ENCODE measurements around the gene PIEZO1. TPM values are rescaled to one million over a fixed set of nuclear protein-coding genes. Genes with fewer than 3 reads are reported as not detected.

Gene PIEZO1
- total RNA-seq, 2 donors from 2014 or later: 55.7 to 128 TPM

GRCh38 chr16:88767546-88768070 is 17.4 kb downstream of the PIEZO1 start:
- ATAC-seq: no peak
- no peak for DNase-seq (ENCODE audit: low spot score in 2 of 2)
- no peaks in the 10 kb centered on the region for H3K9me3 Mint-ChIP-seq
- no peaks in the 10 kb centered on the region for H3K36me3 Mint-ChIP-seq
- H3K27ac Mint-ChIP-seq: no peak overlapping the region

DNA sequence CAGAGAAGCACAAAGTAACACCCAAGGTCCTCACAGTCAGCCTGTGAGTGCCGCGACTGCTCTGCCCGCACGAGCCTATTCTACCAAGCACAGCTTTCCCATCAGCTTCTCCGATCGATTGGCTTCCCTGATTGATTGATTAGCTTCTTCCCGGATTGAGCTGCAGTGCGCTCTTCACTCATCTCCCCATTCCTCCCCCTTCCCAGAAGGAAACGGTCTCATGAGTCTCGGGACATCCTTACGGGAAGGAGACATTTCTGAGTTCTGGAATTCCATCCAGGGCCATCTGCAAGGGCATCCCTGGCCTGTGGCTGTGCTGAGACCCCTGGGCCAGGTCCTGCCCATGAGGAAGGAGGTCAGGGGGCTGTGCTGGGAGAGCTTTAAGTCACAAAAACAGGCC is 18.0 kb downstream of the PIEZO1 start:
- no peak for ATAC-seq
- no peak overlapping the region for H3K27ac Mint-ChIP-seq
- no peaks in the 10 kb centered on the region for H3K36me3 Mint-ChIP-seq
- DNase-seq (ENCODE audit: low spot score in 2 of 2): no peak
- no peaks in the 10 kb centered on the region for H3K9me3 Mint-ChIP-seq

- DNase-seq (ENCODE audit: low spot score in 2 of 2): no peak
- Mint-ChIP-seq H3K36me3 (no peaks in the 10 kb centered on the region), H3K9me3 (no peaks in the 10 kb centered on the region), H3K27ac (no peak overlapping the region)
- ATAC-seq: peak in 1 of 2 donors; percentile 19
Measured at GRCh38 chr16:88764913-88765349, 20.1 kb downstream of the PIEZO1 start.

GRCh38 chr16:88764080-88764479 is 20.9 kb downstream of the PIEZO1 start:
- H3K36me3 Mint-ChIP-seq: no peaks in the 10 kb centered on the region

DNA sequence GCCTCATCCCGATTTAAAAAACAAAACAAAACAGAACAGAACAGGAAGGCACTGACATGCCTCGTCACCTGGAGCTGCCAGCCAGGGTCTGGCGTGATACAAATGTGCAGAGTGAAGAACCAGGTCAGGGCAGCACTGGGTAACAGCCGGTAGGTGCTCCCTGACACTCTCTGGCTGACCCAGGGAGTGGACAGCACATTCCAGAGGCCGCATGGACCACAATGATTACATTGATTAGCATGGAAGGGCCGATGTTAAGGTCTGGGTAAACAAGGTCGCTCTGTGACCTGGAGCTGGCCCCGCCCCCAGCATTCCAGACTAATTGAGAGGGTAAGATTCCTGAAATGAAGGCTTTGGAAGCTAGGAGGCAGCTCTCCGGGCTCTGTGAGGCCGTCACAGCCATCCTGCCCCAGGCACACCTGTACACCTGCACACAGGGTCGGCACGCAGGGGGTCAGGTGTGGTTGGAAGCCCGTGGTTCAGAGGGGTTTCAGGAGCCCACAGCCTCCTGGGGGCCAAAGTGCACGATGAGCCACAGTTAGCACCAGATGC is 21.4 kb downstream of the PIEZO1 start:
- H3K9me3 Mint-ChIP-seq: no peaks in the 10 kb centered on the region
- DNase-seq (ENCODE audit: low spot score in 2 of 2) (no peak), ATAC-seq (no peak)
- H3K36me3 Mint-ChIP-seq: no peaks in the 10 kb centered on the region
- no peak overlapping the region for H3K27ac Mint-ChIP-seq

More at GRCh38 chr16:88764080-88764479, 20.9 kb downstream of the PIEZO1 start:
- Mint-ChIP-seq H3K9me3 (no peaks in the 10 kb centered on the region), H3K27ac (no peak overlapping the region)
- DNase-seq (ENCODE audit: low spot score in 2 of 2) (no peak), ATAC-seq (no peak)

DNA sequence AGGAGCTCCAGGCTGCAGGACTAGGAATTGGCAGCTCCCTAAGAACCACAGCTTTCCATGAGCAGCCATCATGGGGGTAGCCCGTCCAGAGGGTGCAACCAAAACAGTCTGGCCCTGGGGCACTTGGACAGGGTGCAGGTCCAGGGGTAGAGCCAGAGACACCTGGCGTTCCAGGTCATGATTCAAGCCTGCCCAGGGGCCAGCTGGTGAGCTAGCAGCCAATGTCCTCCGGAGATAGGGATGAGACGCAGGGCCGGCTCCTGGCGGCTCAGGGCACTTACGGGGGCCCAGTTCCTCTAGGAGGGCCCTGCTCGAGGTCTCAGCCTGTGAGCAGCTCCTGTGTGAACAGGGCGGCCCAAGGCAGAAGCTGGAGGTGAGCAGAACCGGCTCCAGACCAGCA is 22.1 kb downstream of the PIEZO1 start:
- DNase-seq (ENCODE audit: low spot score in 2 of 2) (no peak), ATAC-seq (no peak)
- no peak overlapping the region for H3K27ac Mint-ChIP-seq
- no peaks in the 10 kb centered on the region for H3K9me3 Mint-ChIP-seq
- H3K36me3 Mint-ChIP-seq: no peaks in the 10 kb centered on the region

DNA sequence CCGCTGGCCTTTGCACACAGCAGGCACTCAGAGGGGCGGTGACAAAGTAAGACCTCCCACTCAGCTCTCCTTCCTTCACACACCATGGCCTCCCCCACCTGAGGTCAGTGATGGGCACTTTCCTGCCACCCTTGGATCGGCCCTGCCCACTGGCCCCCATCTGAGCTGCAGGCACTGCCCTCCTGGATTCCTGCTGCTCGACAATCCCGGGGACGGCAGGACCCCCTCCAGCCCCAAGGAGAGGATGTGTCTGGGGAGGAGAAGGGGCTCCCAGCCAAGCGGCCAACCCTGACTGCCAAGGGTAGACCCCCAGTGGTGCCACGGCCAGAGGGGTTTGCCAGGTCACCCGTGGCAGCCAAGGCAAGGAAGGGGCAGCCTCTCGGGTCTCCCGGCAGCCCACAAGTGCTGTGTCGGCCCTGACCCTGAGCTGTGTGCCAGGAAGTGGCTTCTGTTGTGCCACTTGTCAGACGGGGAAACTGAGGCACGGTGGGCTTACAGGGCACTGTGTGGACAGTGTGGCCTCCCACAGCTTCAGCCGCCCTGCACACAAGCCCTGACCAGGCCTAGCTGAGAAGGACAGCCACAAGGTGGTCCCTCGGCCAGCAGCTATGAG is 22.7 kb downstream of the PIEZO1 start:
- no peak overlapping the region for H3K27ac Mint-ChIP-seq
- ATAC-seq (no peak), DNase-seq (ENCODE audit: low spot score in 2 of 2) (no peak)
- H3K36me3 Mint-ChIP-seq: no peaks in the 10 kb centered on the region
- H3K9me3 Mint-ChIP-seq: no peaks in the 10 kb centered on the region

- DNase-seq (ENCODE audit: low spot score in 2 of 2) (no peak), ATAC-seq (no peak)
- Mint-ChIP-seq H3K27ac (no peak overlapping the region), H3K36me3 (no peaks in the 10 kb centered on the region), H3K9me3 (no peaks in the 10 kb centered on the region)
Measured at GRCh38 chr16:88761830-88762229, 23.2 kb downstream of the PIEZO1 start.

- no peaks in the 10 kb centered on the region for H3K9me3 Mint-ChIP-seq
- DNase-seq (ENCODE audit: low spot score in 2 of 2): no peak
- no peak overlapping the region for H3K27ac Mint-ChIP-seq
- no peaks in the 10 kb centered on the region for H3K36me3 Mint-ChIP-seq
- ATAC-seq: no peak
Measured at GRCh38 chr16:88761143-88761534, 23.9 kb downstream of the PIEZO1 start.

DNA sequence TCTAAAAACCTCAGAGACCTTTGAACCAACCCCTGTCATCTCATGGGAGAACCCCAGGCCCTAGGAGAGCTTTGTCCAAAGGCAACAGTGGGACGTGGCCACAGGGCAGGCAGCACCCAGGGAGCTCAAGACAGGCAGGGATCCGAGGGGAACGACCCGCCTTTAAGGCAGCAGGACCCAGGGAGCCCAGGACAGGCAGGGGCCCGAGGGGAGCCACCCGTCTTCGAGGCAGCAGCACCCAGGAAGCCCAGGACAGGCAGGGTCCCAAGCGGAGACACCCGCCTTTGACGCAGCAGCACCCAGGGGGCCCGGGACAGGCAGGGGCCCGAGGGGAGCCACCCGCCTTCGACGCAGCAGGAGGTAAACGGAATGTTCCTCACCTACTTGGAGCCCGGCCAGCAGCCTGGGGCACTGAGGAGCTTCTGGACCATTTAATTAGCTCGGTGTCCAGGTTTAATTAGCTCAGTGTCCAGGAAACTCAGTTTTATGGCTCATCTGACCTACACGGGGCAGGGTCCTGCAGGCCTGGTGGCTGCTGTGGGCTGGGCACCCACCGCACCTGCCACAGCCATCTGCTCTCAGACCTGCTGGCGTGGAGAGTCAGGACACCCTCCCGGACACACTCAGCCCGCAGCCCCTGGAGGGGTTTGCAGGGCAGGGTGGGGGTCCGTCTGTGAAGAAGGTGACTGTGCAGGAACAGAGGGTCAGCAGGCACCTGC is 24.4 kb downstream of the PIEZO1 start:
- no peak overlapping the region for H3K27ac Mint-ChIP-seq
- no peak for DNase-seq (ENCODE audit: low spot score in 2 of 2)
- H3K36me3 Mint-ChIP-seq: no peaks in the 10 kb centered on the region
- ATAC-seq: no peak
- H3K9me3 Mint-ChIP-seq: no peaks in the 10 kb centered on the region

DNA sequence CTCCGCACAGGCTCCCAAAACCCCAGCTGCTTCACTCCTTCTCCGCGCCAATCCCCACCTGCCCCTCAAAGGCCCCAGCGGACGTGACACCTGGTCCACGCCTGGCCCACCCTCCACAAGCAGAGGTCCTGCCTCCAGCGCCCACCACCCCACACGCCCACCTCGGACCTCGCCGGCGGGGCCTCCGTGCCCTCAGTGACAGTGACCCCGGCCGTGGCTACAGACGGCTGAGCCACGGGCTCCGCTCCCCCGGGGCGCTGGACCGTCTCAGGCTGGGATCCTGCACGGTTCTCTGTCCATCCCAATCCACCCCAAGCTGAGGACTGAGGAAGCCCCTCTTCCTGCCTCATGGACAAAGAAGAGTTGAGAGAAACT is 25.1 kb downstream of the PIEZO1 start:
- ATAC-seq: no peak
- H3K27ac Mint-ChIP-seq: no peak overlapping the region
- no peaks in the 10 kb centered on the region for H3K36me3 Mint-ChIP-seq
- H3K9me3 Mint-ChIP-seq: no peaks in the 10 kb centered on the region
- no peak for DNase-seq (ENCODE audit: low spot score in 2 of 2)

DNA sequence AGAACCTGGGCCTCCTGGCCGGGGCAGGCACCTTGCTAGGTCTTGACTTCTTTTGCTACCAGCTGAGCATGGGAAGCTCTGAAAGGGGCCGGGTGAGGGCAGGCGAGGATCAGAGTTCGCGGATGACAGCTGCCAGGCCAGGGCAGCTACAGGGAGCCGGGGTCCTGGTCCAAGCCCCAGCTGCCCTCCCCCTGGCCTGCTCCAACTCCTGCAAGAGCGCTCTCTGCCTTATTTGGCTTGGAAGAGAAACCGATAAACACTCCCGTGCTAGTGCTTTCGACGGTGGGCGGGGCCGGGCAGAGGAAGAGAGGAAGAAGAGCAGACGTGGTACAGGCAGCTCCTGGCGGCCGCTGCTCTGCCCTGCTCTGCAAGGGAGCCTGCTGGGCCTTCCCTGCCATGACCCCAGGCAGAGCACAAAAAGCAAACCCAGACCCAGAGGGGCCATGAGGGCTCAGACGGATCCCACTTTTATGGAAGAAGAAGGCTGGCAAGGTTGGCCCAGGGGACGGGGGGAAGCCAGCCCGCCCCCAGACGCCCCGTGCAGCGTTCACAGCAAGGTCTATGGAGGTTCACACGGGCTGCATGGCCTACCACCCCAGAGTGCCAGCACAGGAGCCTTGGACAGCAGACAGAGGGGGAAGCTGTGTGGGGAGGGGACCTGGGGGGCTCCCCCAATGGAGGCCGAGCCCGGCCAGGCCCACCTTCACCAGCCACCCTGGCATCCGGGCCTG is 25.6 kb downstream of the PIEZO1 start:
- H3K27ac Mint-ChIP-seq: peak overlapping the region; percentile 55 to 79
- DNase-seq (ENCODE audit: low spot score in 2 of 2): no peak
- ATAC-seq: peak in 1 of 2 donors; percentile 54
- no peaks in the 10 kb centered on the region for H3K36me3 Mint-ChIP-seq
- no peaks in the 10 kb centered on the region for H3K9me3 Mint-ChIP-seq

- no peak for ATAC-seq
Measured at GRCh38 chr16:88758944-88759244, 26.1 kb downstream of the PIEZO1 start.

GRCh38 chr16:88758227-88758943 is 26.6 kb downstream of the PIEZO1 start:
- ATAC-seq: no peak
- Mint-ChIP-seq H3K9me3 (no peaks in the 10 kb centered on the region), H3K36me3 (no peaks in the 10 kb centered on the region), H3K27ac (peak overlapping the region in 1 of 2 donors; percentile 79)
- no peak for DNase-seq (ENCODE audit: low spot score in 2 of 2)

More at GRCh38 chr16:88758944-88759244, 26.1 kb downstream of the PIEZO1 start:
- no peaks in the 10 kb centered on the region for H3K36me3 Mint-ChIP-seq
- no peak for DNase-seq (ENCODE audit: low spot score in 2 of 2)
- no peaks in the 10 kb centered on the region for H3K9me3 Mint-ChIP-seq
- H3K27ac Mint-ChIP-seq: peak overlapping the region in 1 of 2 donors; percentile 79

DNA sequence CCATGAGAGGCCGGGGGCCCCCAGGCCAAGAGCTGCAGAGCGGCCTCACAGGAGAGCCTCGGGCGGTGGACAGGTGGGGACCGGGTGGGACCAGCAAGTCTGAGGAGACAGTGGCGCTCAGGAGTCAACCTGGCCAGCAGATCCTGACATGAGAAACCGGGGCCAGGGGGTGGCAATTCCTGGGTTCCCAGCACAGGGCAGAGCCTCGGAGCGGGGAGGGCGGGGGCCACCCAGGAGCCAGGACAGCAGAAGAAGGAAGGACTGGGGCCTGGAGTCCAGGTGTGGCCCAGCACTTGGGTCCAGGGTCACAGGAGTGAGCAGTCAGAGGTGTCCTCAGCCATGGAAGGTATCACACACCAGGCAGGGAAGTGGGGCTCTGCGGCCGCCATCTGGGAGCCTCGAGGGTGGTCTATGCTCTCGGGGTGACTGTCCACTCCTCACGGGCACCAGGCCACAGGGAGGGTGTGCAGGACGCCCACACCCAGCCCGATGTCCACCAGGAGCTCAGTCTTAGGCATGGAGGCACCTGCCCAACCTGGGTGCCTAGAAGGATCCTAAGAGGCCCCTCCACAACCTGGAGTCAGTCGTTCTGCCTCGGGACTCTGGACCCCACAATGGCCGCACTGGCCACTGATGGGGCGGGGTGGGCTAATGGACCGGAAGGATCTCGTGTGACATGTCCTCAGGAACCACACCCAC is 29.1 kb downstream of the PIEZO1 start:
- ATAC-seq: no peak
- DNase-seq (ENCODE audit: low spot score in 2 of 2): no peak
- Mint-ChIP-seq H3K27ac (no peak overlapping the region), H3K36me3 (no peaks in the 10 kb centered on the region), H3K9me3 (no peaks in the 10 kb centered on the region)
